GM18909 (cell line): ENCODE measurements around the gene VAMP8.
"Not testable (repeated sequence)": the region's sequence is repeated elsewhere in the genome, so short reads cannot be mapped to it uniquely, and the experiment has no call there.

ENCODE experiments used
- ATAC-seq: cut with Tn5 transposase; IDR thresholded peaks from one replicate; pipeline ENCODE4 v1.9.1; 2021; ENCODE audit warnings: mild to moderate bottlenecking; ENCODE audit not compliant: unreplicated experiment, poor library complexity

VAMP8 gene

GRCh38 chr2:85596026-85596333 lies 18.6 kb downstream of the VAMP8 start:
- ATAC-seq: no peak

GRCh38 chr2:85596486-85597143 lies 19.2 kb downstream of the VAMP8 start:
- no peak for ATAC-seq

DNA sequence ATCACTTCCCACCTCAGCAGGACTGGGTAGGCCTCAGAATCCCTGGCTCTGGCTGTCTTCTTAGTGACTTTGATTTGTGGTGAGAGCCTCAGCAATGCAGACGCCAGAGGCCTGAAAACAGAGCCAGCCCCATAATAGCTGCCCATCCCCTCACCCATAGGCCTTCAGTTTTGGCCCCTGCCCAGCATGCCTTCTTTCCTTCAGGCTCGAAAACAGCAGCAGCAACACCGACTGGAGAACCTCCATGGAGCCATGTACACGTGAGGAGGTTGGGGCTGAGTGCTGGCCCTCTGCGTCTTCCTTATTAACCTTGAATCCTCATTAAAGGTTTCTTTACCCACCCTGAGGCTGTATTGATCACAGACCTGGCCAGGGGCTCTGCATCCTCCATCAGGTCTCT lies 19.9 kb downstream of the VAMP8 start:
- ATAC-seq: no peak

DNA sequence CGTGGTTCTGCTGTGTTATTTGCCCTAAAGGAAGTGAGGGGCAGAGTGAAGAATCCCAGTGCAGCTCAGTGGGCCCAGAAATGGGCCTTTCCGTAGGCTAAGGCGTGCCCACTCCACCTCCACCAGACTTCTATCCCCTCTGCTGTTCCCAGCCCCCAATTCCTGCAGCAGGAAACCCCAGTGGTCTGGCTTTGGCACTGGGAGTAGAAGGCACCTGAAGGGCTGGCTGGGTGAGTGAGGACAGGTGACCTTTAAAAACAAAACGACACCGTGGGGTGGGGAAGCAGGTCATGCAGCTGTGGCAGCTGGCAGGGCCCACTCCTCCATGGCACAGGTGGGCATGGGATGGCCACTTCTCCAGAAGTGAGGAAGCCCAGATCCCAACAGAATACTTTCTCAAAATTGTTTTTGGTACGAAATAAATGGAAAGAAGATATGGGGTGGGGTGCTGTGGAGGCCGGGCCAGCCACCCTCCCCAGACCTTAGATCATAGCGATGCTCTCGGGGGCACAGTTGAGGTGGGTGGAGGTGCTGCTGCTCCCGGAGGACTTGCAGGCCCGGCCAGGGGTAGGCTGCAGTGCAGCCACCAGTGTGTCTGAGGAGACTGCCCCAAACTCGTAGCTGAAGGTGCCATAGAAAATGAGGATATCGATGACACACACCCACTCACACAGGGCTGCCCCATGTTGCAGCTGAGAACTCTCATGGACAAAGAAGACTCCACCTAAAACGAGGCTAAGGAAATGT lies 21.4 kb downstream of the VAMP8 start:
- ATAC-seq: no peak

DNA sequence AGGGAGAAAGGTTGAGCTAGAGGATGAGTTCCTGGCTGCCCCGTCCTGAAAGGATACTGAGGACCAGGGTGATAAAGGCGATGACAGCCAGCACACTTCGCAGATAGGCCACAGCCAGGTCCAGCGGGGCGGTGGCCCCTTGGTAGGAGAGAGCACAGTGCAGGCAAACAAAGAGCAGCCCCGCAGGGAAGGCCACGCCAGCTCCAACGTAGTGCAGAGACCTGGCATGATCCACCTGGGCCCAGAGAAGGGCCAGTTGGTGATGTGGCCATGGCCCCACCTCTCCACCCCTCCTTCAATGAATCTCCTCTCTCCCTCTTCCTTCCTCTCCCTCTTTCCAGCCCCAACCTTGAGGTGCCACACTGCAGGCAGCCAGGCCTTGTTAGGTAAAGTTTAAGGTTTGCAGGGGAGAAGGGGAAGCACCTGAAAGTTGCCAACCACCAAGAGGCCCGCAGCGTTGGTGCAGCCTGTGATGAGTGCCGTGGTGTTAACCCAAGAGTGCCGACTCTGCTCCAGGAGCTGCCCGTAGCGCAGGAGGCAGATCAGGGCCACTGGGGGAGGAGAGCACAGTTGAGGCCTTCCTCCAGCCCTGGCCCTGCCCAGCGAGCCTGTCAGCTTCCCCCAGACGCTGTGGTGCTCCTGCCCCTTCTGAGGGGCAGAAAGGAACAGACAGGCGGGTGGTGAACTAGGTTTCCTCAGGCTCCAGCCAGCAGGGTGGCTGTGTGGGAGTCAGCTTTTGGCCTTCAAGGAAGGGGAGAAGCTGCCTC lies 22.3 kb downstream of the VAMP8 start:
- no peak for ATAC-seq

DNA sequence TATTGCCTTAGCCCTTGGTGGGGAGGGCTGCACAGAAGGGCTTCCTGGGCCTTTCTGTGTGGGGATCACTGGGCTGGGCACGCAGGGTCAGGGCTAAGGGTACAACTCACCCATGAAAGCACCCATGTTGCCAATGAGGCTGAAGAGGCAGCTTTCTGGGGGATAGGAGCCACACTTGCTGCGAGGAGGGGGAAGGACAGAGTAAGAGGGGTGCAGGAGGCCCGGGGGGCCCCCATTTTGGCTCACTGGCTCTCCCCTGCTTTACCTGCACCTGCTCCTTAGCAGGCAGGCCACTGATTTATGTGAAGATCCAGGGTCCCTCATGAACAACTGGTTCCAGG lies 22.8 kb downstream of the VAMP8 start:
- no peak for ATAC-seq

DNA sequence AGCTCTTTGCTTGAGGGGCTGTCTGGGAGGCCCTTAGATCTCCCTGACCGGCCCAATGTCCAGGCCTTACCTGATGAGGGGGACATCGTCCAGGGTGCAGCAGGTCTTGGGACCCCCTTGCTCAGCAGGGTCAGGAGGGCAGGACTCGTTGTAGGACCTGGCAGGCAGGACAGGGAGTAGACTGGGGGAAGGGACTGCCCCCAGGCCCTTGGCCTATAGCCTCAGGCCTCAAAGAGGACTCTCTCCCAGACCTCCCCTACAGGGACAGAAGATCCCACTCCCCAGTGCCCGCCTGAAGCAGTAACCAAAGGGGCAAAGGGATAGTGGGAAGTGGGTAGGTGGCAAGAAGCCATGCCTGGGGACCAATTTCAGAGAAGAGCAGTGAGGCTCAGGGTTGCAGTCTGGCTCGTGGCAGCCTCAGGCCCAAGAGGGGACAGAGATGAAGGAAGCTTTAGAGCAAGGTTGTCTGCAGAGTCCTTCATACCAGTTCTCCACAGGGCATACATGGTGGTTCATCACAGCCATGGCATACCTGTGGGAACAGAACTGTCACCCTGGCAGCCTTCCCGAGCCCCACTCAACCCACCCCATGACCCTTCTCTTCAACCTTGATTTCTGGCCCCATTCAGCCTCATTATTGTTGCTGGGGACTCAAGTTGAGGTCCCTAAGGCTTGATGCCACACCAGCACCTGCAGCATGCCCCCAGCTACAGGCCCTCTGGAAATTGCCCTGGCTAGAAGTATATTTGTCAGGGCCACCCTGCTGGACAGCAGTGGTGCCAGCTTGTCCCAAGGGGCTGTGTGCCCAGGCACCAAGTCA lies 23.8 kb downstream of the VAMP8 start:
- ATAC-seq: no peak

DNA sequence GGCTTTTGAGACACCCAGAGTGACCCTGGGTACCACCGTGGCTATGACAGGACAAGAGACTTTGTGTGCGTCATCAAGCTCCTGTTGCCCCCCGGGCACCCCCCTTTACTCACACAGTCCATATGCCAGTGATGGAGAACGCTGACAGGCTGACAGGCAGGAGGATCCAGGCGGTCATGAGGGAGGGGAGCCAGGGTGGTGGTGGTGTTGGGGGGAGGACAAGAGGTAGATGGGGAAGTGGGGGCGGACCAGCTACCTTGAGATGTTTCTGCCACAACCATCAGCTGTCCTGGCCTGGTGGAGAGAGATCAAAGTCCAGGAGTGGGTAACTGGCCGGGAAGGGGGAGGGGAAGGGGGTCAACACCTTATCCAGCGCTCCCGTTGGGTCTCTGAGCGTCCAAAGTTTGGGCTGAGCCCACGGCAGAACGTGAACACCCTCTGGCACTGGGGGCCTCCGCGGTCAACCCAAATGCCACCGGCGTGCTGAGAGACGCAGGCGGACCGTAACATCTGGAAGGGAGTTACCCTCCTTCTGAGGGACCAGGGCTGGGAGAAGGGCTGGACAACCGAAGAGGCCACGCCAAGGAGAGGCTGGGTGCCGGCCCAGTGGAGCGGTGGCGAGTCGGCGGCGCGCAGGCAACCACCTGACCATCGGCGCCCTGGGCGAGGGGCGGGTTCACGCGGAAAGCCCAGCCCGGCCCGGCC lies 24.5 kb downstream of the VAMP8 start:
- ATAC-seq: peak; percentile 42

DNA sequence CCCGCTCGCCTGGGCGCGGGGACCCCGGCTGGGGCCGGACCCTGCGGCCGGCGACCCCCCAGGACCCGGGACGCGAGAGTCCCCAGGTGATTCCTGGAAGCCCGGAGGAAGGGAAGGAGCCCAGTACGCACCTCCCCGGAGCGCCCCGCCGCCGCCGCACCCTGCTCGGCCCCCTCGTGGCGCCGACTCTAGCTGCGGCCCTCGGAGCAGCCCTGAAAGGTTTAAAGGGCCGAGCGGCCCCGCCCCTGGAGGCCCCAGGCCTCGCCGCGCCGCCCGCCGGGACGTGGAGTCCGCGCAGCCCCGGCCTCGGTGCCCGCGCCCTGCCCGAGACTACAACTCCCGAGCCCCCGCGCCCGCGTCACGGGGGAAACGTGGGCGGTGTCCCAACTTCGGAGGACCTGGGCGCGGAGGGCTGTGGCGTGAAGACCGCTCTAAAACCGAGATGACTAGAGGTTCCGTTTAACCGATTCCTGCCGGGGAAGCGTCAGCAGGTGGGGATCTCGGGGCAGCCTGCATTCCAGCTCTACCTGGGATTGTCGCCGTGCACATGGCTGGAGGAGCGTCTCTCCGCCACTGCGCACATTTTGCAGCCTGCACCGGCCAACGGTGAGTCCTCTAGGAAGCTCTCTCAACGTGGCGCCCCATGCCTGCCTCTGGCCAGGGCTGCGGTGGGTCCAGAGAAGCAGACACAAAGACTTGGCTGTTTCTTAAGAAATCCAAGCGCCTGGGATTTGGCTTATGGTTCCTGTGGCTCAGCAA lies 25.3 kb downstream of the VAMP8 start, which contains the start of gene TMEM150A:
TSS of gene TMEM150A (minus strand) at position 223 of the 759 bp plus-strand sequence. CDS start 750 bp downstream, outside the sequence.
- peak; percentile 95 for ATAC-seq

DNA sequence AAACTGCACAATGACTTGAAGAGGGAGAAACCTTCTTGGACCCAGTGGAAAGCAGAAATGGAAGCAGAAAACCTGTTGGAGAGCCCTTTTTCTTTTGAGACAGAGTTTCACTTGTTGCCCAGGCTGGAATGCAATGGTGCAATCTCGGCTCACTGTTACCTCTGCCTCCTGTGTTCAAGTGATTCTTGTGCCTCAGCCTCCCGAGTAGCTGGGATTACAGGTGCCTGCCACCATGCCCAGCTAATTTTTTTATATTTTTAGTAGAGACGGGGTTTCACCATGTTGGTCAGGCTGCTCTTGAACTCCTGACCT lies 26.7 kb downstream of the VAMP8 start:
- not testable (repeated sequence) for ATAC-seq

GRCh38 chr2:85604568-85605339 lies 27.4 kb downstream of the VAMP8 start:
- no peak for ATAC-seq

DNA sequence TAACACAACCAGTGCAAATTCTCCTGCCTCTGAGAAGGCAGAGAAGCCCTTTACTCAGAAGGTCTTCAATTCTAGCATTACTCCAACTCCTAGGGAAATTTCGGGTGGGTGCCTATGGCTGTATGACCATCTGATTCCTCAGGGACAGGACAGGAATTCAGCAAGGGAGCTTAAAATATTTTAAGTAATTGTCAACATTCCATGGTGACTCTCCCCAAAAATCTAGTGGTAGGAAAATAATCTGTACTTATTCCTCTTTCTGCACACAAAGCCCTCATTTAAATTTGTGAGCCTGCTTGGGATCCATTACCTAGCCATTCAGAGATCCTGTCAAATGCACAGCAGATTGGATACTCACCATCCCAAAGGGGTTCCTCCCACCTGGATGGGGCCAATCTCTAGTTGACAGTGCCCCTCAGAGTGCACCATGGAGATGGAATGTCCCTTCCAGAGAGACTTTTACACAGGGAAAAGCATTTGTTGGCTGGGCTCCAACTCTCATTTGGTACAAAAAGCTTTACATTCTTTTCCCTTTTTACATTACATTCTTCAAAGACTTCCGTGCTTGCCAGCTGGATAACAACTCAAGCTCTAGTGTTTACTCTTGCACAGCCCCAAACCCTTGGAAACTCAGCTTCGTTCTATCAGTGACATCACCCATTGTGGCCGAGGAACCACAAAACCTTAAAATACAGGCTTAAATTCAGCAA lies 28.2 kb downstream of the VAMP8 start:
- ATAC-seq: no peak

- no peak for ATAC-seq
Observed at GRCh38 chr2:85606116-85606455, 28.7 kb downstream of the VAMP8 start.

GRCh38 chr2:85607268-85608215 lies 30.2 kb downstream of the VAMP8 start:
- ATAC-seq: no peak

- peak; percentile 20 for ATAC-seq
Observed at GRCh38 chr2:85611217-85611704, 33.9 kb downstream of the VAMP8 start.

GRCh38 chr2:85611705-85612587 lies 34.6 kb downstream of the VAMP8 start, which contains the start of gene C2orf68:
TSS of gene C2orf68 (minus strand) at chr2:85612066. CDS start at chr2:85611984, 82 bp downstream.
- peak; percentile 82 for ATAC-seq
